GM18873 (cell line): Measurements from ENCODE around the gene MAP3K6.
"Not testable (repeated sequence)": the region's sequence is repeated elsewhere in the genome, so short reads cannot be mapped to it uniquely, and the experiment has no call there.

Experiments
- ATAC-seq: cut with Tn5 transposase; IDR thresholded peaks from one replicate; pipeline ENCODE4 v1.9.1; 2021; ENCODE audit warnings: mild to moderate bottlenecking, moderate library complexity, moderate number of reproducible peaks; ENCODE audit not compliant: unreplicated experiment, low FRiP score

Gene MAP3K6, protein sequence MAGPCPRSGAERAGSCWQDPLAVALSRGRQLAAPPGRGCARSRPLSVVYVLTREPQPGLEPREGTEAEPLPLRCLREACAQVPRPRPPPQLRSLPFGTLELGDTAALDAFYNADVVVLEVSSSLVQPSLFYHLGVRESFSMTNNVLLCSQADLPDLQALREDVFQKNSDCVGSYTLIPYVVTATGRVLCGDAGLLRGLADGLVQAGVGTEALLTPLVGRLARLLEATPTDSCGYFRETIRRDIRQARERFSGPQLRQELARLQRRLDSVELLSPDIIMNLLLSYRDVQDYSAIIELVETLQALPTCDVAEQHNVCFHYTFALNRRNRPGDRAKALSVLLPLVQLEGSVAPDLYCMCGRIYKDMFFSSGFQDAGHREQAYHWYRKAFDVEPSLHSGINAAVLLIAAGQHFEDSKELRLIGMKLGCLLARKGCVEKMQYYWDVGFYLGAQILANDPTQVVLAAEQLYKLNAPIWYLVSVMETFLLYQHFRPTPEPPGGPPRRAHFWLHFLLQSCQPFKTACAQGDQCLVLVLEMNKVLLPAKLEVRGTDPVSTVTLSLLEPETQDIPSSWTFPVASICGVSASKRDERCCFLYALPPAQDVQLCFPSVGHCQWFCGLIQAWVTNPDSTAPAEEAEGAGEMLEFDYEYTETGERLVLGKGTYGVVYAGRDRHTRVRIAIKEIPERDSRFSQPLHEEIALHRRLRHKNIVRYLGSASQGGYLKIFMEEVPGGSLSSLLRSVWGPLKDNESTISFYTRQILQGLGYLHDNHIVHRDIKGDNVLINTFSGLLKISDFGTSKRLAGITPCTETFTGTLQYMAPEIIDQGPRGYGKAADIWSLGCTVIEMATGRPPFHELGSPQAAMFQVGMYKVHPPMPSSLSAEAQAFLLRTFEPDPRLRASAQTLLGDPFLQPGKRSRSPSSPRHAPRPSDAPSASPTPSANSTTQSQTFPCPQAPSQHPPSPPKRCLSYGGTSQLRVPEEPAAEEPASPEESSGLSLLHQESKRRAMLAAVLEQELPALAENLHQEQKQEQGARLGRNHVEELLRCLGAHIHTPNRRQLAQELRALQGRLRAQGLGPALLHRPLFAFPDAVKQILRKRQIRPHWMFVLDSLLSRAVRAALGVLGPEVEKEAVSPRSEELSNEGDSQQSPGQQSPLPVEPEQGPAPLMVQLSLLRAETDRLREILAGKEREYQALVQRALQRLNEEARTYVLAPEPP (N-terminal part only)

DNA sequence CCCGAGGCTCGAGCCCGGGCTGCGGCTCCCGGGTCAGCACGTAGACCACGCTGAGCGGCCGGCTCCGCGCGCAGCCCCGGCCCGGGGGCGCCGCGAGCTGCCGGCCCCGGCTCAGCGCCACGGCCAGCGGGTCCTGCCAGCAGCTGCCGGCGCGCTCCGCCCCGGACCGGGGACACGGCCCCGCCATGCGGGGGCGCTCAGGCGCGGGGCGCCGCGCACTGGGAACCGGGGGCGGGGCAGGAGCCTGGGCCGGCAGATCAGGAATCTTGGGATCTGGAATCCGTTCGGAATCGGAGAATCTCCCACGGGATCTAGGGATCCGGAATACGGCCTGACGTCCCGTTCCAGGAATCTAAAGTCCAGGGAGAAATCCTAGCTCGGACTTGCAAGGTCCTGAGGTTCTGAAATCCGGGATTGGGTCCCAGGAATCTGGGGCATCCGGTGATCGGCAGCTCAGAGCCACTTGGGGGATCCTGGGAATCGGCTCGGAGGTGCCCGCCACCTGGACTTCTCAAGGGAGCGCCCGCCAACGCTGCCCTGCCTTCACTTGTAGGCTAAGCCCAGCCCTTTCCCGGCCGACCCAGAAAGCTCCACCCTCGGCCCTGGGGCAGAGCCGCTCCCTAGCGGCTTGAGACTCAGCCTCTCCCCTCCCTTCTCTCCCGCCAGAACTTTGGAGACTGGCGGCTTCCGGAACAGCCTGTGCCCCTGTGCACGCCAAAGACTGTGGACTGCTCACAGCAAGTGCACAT lies at the start of gene MAP3K6:
Gene MAP3K6, minus strand, starts transcription at position 551 of the 749 bp plus-strand sequence. Its CDS starts 364 bp downstream, at position 187.
- no peak for ATAC-seq

DNA sequence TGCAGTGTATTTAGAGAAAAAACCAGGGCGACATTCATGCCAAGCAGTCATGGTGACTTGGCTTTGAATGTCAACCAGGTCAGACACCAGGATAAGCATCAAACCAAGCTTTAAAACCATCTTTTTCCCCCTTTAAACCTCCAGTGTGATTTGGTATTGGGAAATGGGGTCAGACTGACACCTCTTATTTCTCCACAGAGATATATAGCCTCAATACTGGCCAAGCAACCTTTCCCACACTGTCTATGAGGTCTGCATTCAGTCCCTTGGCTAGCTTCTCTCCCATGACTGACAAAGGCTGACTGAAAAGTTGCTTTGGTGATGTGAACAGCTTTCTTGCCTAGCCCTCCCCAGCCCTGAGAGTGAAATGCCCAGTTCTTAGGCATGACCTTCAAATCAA lies 47.3 kb upstream of the MAP3K6 start:
- ATAC-seq, result no peak

DNA sequence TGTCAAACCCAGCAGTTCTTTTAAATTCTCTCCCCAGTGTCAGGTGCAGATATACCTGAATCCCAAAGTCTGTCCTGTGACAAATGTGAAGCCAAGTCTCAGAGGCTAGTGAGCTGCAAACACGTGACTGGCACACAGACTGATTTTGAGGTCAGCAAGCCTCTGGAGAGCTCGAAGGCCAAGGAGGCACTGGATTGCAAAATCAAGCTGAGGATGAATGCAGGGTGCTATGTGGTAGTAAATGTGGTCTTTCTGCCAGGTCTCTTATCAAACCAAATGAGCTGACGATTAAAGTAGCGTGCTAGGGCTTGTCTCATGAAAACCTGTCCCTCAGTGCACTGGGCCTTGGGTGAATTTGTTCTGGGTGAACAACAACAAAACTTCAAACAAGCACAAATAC lies 46.2 kb upstream of the MAP3K6 start:
- ATAC-seq, result no peak

DNA sequence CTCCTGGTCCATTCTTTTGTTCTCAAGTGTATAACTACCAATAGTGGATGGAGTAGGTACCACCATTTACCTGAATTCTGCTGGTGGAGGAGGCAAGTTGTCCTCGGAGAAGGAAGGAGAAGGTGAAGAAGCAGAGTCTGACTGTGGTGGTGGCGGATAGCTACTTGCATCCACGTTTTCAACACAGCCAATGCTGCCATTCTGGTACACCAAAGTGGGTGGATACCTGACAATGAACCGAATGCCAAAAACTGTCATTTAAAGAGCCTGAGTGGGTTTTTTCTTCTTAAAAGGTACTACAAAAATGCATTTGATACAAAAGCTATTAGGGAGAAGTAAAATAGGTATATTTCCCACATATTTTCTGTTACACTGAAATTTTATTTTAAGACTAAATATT lies 45.7 kb upstream of the MAP3K6 start:
- ATAC-seq, result no peak

DNA sequence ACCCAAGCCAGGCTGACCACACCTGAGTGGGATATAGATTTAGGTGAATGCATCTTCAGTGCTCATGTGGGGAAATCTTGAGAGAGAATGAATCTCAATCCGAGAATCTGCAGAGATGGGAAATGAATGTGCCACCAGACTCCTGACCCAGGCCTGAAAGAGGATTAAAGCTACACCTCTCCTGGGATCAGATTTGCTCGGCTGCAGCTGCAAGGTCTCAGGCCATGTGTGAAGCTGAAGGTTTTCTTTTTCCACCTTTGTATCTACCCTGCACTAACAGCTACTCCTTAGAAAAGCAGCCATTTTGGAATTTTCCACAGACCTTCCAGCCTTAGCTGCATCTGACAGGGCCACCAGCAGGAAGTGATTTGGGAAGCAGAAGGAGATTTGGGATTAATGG lies 43.9 kb upstream of the MAP3K6 start:
- no peak for ATAC-seq

DNA sequence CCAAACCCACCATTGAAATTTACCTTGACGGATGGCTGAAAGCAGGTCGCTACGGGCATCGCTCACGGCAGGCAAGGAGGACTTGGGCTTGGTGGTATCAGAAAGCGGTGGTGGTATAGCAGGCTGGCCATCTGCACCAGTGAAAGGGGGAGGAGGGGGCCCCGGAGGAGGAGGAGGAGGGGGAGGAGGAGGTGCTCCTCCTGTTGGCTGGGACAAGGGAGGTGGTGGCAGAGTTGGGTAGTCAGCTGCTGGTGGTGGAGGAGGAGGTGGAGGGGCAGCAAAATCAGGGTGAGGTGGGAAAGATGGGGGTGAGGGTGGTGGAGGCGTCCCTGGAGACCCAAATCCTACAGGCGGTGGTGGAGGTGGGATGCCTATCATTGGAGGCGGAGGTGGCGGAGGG lies 42.9 kb upstream of the MAP3K6 start:
- ATAC-seq, result no peak

DNA sequence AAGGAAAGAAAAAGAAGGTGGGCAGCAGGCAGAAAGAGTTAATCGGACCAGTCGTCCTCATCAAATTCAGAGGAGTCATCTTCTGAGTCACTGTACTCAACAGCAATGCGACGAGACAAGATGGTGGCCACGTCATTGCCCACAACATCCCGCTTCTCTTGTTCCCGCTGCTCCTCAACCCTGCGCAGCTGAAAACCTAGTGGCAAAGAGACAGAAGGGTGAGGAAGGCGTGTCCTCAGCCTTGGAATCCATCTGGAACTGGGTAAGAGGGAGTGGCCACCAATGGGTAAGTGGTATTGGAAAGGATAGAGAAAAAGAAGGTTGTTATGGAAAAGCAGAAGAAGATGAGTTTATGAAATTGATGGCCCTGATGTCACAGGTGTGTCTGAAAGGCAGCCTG lies 41.4 kb upstream of the MAP3K6 start:
- no peak for ATAC-seq

DNA sequence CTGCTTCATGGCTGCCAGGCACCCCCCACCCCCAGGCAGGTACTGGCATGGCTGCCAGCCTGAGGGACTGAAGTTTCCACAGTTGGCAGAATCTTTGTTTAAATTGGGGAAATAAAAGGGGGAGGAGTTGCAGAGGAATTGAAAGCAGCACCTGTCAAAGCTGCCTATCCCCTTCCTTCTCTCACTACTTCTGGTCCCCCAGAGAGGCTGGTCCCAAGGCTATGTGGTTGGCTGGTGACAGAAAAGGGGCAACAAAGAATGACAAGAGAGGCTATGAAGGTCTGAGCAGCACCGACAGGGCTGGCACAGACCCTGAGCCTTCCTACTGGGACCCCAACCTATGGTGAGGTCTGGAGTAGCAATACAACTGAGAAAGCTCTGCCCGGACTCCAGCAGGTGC lies 40.0 kb upstream of the MAP3K6 start:
- ATAC-seq, result not testable (repeated sequence)

DNA sequence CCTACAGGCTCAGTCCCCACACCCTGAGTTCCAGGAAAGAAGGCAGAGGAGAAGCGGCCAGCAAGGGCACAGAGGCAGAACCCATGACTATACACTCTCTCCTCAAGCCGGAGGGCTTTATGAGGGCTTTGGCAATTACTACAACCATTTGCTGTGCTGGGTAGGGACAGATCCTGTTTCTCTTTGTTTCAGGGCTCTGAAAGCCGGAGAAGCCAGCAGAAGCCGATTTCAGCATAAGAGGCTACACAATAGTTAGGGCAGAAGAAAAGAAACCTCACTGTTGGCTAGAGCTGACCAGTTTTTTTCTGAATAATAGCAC lies 39.6 kb upstream of the MAP3K6 start:
- no peak for ATAC-seq

DNA sequence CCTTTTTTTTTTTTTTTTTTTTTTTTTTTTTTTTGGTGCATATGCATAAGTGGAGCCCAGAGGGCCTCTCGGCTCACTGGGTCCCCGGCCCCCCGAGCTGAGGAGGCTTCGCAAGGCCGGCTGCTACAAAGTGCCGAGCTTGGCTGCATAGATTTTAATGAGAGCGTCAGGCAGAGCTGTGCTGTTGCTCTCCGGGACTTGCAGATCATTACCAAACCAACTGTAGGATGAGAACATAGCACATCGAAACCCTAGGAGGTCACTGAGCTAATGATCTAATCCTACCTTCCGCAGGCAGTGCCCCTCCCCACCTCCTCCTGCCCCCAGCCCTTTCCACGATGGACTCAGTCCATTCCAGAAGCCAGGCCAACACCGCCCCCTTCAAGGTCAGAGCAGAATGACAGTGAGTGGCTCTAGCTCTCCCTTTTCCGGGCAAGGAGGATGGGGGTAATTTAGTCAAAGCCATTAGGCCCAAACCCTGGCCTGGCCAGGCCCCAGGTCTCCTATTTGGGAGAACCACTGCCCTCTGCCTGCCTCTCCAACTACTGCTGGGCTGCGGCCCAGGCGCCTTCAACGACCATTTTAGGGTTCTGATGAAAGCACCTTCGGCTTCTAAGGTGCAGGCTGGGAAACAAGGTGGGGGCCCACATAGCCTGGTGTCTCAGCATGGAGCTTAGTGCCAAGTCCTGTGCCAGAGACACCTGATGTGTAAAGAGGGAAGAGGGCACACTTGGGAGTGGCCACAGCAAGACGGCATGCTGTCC lies 39.0 kb upstream of the MAP3K6 start:
- ATAC-seq, result not testable (repeated sequence)

DNA sequence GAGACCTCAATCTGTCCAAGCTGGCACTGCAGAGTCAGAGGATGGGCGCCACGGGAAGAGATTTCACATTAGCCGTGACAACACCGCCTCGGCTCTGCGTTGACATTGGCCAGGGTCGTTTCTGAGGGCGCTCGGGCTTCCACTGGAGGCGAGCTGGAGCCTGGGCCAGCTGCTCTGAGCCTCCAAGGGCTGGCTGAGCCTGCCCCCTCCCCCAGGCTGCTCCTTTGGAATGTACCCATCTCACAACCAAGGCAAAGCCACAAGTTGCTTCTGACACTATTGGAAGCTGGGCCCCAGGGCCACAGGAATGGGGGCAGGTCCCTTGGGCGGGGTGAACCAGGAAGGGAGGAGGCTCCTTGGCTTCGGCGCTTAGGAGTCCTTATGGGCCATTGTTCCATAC lies 38.3 kb upstream of the MAP3K6 start:
- ATAC-seq, result no peak

DNA sequence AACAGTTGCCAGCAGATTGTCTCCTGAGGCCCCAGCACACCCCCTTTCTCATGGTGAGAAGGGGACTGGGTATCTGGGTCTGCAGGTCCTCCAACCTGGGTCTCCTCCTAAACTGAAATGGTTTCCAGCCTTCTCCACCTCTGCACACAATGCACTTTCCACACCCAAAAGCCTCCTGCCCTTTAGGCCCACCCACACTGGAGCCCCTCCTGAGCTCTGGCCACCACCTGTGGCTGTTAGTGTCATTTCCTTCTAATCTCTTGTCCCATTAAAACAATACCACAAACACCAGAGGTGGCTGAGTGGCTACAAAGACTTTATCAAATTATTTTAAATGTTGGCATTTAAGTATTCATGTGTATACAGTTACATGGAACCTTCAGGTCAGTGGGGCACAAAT lies 37.2 kb upstream of the MAP3K6 start:
- ATAC-seq, result no peak

DNA sequence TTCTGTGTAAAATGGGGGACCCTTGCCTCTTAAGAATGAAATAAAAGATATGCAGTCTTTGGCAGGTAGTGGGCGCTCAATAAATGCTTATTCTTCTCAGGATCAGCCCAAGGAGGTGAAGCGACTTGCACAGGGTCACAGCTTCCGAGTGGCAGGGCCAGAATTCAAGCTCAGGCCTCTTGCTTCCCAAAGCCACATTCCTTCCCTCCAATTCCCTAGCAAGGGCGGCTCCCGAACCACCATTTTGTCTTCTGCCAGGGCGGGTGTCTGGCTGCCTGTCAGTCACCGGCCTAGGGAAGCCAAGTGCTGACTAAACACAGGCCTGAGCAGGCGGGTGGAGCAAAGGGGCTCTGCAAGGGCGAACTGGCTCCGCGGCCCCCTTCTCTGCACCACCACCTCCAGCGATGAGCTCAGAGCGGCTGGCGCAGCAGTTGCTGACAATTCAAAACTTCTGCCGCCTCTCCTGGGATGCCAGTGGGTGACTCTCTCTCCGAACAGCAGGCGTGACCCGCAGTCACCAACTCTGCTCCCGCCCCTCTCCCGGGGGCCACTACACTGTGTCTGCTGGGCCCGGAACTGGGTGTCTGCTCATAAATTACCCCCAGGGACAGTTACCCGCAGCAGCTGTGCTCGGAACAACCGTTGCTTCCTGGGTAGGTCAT lies 36.4 kb upstream of the MAP3K6 start:
- no peak for ATAC-seq

DNA sequence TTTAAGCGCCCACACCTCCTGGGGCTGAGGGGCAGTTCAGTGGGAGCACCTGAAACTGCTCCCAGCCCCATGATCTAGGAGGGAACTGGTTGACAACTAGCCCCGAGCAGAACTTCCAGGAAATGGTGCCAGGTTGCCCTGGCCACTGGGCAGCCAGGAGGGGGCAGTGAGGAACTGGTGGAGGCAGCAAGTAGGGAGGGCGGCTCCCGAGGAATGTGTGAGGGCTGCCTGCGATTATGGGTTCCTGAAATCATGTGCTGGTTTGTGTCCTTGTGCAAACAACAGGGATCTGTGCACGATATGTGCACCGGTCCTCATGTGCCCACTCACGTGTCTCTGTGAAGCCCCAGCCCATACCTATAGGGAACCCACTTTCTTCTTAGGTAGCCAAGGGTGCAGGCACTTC lies 35.6 kb upstream of the MAP3K6 start:
- ATAC-seq, result no peak

DNA sequence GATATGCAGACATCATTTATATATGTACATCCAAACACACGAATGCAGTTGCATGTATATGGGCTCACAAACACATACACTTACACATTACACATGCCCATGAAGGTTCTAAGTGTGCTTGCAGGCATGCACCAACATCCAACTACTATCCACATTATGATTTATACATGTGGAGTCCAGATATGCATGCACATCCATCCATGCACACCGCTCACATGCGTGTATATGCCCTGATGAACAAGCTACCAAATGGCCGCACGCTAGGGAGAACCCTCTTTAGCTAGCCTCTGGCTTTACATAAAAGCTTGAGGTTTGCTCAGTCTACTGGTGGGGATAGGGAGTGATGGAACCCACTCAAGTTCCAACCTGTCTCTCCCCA lies 34.2 kb upstream of the MAP3K6 start:
- ATAC-seq, result no peak

DNA sequence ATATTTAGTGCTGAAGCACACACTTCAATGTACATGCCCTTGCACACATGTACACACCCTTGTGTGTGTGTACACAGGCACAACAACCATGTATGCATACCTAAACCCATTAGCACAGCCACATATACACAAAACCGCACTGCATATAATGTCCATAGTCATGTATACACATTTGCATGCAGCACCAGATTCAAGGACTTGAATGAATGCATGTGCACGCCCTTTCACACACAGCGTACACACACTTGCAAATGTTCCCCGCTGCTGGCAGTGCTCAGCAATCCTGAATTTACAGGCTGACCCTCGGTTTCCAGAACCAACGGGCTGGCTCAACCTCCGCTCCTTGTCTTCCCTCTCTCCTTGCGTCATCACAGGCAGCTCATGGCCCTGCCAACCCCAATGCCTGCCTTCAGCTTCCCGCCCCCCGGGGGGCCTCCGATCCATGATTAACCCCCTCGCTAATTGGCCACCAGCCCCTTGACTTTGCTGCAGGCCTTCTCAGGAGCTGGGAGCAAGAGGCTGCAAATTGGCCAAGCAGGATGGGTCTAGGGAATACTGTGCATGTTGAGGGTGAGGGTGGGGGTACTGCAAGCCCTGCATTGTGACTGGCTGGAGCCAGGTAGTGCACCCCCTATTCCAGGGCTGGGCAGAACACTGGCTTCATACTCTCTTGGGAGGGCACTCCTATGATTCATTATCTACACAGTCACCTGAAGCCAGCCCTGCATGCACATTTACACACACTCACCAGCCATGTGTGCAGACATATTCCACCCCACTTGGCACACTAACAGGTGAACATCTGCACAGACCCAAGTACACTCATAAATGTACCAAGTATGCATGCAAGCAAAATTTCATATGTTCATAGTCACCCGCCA lies 33.6 kb upstream of the MAP3K6 start:
- no peak for ATAC-seq

DNA sequence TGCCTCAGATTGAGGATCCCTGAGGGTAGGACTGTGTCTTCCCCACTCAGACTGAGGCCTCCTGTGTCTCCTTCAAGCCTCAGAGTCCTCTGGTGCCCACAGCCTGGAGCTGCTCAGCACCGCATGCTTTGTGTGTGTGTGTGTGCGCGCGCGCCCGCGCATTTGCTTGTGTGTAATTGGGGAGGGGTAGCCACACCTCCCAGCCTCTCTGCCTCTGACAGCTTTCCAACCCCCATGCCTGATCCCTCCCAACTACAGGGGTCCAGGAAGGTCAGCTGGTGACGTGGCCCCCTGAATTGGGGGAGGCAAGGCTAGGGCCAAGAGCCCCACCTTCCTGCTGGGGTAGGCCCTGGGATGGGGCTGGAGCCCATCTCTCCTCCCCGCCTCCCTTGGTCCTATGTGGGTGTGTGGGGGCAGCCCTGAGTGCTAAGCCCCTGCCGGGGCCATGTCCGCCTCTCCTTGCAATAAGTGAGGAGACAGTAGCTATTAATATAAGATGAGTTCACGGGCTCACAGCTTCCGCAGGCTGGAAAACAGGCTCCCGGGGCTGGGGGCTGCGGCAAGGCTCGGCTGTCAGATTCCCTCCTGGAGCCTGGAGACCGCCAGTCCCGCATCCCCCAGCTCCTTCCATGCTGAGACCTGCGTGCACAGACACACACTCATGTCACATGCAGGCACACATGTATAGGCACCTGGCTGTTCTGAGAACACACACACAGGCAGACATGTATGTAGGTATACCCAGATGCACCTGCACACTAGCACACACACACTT lies 32.7 kb upstream of the MAP3K6 start:
- no peak for ATAC-seq
